BLaER1 (cell line): ENCODE measurements around the gene CRYZ.
"Not testable (repeated sequence)": the region's sequence is repeated elsewhere in the genome, so short reads cannot be mapped to it uniquely, and the experiment has no call there.

ENCODE experiments used
- H3K27ac ChIP-seq: shearing (Covaris generic); formaldehyde crosslinking; 2 replicates; pipeline ENCODE4 v1.8.1; 2022
- H3K27me3 ChIP-seq: shearing (Covaris generic); formaldehyde crosslinking; 2 replicates; pipeline ENCODE4 v1.8.1; 2022
- H3K36me3 ChIP-seq: shearing (Covaris generic); formaldehyde crosslinking; 2 replicates; pipeline ENCODE4 v1.8.1; 2022
- H3K4me1 ChIP-seq: shearing (Covaris generic); formaldehyde crosslinking; 2 replicates; pipeline ENCODE4 v1.8.1; 2022
- H3K4me2 ChIP-seq: shearing (Covaris generic); formaldehyde crosslinking; 2 replicates; pipeline ENCODE4 v1.8.1; 2022
- H3K4me3 ChIP-seq: shearing (Covaris generic); formaldehyde crosslinking; 2 replicates; pipeline ENCODE4 v1.8.1; 2022
- H3K9ac ChIP-seq: shearing (Covaris generic); formaldehyde crosslinking; 2 replicates; pipeline ENCODE4 v1.8.1; 2022
- H3K9me3 ChIP-seq: shearing (Covaris generic); formaldehyde crosslinking; 2 replicates; pipeline ENCODE4 v1.8.1; 2022
- H4K20me1 ChIP-seq: shearing (Covaris generic); formaldehyde crosslinking; 2 replicates; pipeline ENCODE4 v1.8.1; 2022
- Cebpa-rat ChIP-seq: shearing (Covaris generic); IDR thresholded peaks from 2 replicates; pipeline ENCODE4 v1.8.1; 2022

The CRYZ gene

GRCh38 chr1:74763807-74764206, 31.0 kb upstream of the CRYZ start:
- no peak for TF ChIP-seq Cebpa-rat
- no peak overlapping the region for H3K9ac ChIP-seq
- H3K4me1 ChIP-seq = no peaks in the 10 kb centered on the region
- no peaks in the 10 kb centered on the region for H3K27me3 ChIP-seq
- no peaks in the 10 kb centered on the region for H3K9me3 ChIP-seq
- H3K27ac ChIP-seq = no peak overlapping the region
- H3K36me3 ChIP-seq = peaks cover 52% of the 10 kb centered on the region
- no peak overlapping the region for H3K4me3 ChIP-seq
- H4K20me1 ChIP-seq = no peaks in the 10 kb centered on the region
- H3K4me2 ChIP-seq = no peak overlapping the region

DNA sequence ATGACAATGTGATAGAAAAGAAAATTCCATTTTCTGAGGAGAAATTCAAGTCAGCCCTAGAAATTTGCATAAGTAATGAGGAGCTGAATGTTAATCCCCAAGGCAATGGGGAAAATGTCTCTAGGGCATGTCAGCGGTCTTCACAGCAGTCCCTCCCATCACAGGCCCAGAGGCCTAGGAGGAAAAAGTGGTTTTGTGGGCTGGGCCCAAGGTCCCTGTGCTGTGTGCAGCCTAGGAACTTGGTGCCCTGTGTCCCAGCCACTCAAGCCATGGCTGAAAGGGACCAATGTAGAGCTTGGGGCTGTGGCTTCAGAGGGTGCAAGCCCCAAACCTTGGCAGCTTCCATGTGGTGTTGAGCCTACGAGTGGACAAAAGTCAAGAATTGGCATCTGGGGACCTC, 23.8 kb upstream of the CRYZ start:
- not testable (repeated sequence) for H3K27ac ChIP-seq, H3K4me1 ChIP-seq, H3K4me3 ChIP-seq, H3K4me2 ChIP-seq, H3K9ac ChIP-seq, H3K27me3 ChIP-seq, H4K20me1 ChIP-seq
- H3K9me3 ChIP-seq = peaks cover 28% of the 10 kb centered on the region
- H3K36me3 ChIP-seq = peaks cover 93% of the 10 kb centered on the region

DNA sequence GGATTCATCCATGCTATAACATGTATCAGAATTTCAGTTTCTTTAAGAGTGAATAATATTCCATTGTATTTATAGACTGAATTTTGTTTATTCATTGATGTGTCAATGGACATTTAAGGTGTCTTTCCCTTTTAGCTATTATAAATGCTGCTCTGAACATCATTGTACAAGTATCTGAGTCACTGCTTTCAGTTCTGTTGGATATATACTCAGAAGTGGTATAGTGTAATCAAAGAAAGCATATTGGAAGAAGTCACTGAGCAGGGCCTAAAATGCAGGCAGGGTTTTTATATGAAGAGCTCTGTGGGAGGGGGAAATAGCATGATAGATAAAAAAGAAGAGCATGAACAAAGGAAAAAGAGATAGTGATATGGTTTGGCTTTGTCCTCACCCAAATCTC, 22.6 kb upstream of the CRYZ start:
- Histone ChIP-seq H3K9ac (no peak overlapping the region), H3K36me3 (peaks cover 95% of the 10 kb centered on the region), H3K4me3 (no peak overlapping the region), H4K20me1 (no peaks in the 10 kb centered on the region), H3K27me3 (no peaks in the 10 kb centered on the region), H3K4me1 (no peaks in the 10 kb centered on the region), H3K4me2 (no peak overlapping the region), H3K27ac (no peak overlapping the region), H3K9me3 (peaks cover 28% of the 10 kb centered on the region)
- no peak for TF ChIP-seq Cebpa-rat

DNA sequence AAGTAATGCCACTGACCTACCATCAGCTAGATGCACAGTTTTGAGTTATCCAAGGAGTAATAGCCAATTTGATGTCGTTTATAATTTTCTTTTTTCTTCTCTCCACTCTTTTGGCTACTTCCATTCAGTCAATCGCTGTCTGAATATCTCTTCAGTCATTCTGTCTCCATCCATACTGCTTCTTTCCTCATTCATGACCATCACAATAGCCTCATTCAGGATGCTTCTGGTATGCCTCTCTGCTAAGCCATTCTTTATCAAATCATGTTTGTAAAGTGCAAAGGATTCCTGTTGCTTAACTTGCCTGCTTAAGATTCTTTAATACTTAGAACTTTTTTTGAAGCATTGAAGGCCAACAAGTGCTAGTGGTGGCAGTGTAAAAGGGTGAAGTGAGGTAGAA, 20.3 kb upstream of the CRYZ start:
- Histone ChIP-seq H3K27me3 (no peaks in the 10 kb centered on the region), H3K4me1 (no peaks in the 10 kb centered on the region), H3K9ac (no peak overlapping the region), H3K4me2 (no peak overlapping the region), H3K36me3 (peaks cover 97% of the 10 kb centered on the region), H3K4me3 (no peak overlapping the region), H4K20me1 (no peaks in the 10 kb centered on the region), H3K27ac (no peak overlapping the region), H3K9me3 (peaks cover 28% of the 10 kb centered on the region)
- no peak for TF ChIP-seq Cebpa-rat

DNA sequence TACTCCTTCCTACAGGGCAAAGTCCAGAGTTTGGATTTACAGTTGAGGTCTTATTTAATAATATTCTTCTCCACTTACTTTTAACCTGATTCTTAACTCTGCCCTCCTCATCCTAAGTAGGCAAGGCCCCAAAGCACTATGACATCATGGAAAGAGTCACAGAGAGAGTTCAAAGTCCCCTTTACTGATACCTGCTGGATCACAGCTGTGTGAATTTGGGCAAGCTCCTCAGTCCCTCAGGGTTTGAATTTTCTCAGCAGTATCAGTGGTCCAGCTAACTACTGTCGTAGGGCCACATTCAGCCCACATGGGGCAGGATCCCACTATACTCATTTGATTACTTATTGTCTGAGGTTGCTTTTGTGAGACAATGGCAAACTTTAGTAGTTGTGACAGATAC, 16.1 kb upstream of the CRYZ start:
- no peak overlapping the region for H3K4me3 ChIP-seq
- H3K4me2 ChIP-seq = no peak overlapping the region
- H4K20me1 ChIP-seq = no peaks in the 10 kb centered on the region
- peaks cover 88% of the 10 kb centered on the region for H3K36me3 ChIP-seq
- peaks cover 18% of the 10 kb centered on the region for H3K9me3 ChIP-seq
- TF ChIP-seq Cebpa-rat = no peak
- no peaks in the 10 kb centered on the region for H3K27me3 ChIP-seq
- no peak overlapping the region for H3K9ac ChIP-seq
- H3K27ac ChIP-seq = no peak overlapping the region
- no peaks in the 10 kb centered on the region for H3K4me1 ChIP-seq

- Histone ChIP-seq H3K36me3 (peaks cover 88% of the 10 kb centered on the region), H3K9me3 (peaks cover 53% of the 10 kb centered on the region)
- not testable (repeated sequence) for H3K4me2 ChIP-seq, H4K20me1 ChIP-seq, H3K27ac ChIP-seq, H3K4me3 ChIP-seq, H3K4me1 ChIP-seq, H3K9ac ChIP-seq, H3K27me3 ChIP-seq
These were observed 12.4 kb upstream of the CRYZ start for GRCh38 chr1:74745247-74745646.

DNA sequence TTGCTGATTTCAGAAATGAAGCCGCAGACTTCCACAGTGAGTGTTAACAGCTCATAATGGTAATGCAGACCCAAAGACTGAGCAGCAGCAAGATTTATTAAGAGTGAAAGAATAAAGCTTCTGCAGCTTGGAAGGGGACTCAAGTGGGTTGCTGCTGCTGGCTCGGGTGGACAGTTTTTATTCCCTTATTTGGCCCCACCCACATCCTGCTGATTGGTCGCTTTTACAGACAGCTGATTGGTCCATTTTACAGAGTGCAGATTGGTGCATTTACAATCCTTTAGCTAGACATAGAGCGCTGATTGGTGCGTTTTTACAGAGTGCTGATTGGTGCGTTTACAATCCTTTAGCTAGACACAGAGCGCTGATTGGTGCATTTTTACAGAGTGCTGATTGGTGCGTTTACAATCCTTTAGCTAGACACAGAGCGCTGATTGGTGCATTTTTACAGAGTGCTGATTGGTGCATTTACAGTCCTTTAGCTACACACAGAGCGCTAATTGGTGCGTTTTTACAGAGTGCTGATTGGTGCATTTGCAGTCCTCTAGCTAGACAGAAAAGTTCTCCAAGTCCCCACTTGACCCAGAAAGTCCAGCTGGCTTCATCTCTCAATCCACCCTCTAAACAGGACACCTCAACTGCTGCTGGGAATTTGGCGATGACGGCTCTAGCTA, 7.6 kb upstream of the CRYZ start:
- not testable (repeated sequence) for H3K4me1 ChIP-seq, H4K20me1 ChIP-seq, H3K4me2 ChIP-seq, H3K4me3 ChIP-seq, H3K9ac ChIP-seq, H3K27me3 ChIP-seq, H3K27ac ChIP-seq
- Histone ChIP-seq H3K9me3 (peaks cover 62% of the 10 kb centered on the region), H3K36me3 (peaks cover 87% of the 10 kb centered on the region)

DNA sequence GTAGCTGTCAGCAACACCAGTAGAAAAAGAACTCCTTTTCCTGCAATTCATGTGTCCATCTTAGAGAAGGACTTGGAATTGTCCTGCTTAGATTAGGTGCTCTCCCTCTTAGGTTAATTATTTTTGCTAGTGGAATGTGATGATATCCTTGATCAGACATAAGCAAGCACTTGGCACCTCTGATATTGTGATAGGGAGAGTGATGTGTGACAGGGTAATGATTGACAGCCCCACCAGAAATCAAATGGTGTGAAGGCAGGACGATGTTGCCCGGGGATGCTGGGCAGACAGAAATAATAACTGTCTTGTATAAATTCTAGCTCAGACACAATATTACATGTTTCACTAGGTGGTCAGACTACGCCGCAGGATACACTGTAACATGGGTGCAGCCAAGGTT, 4.5 kb upstream of the CRYZ start:
- peaks cover 15% of the 10 kb centered on the region for H3K4me1 ChIP-seq
- no peak for TF ChIP-seq Cebpa-rat
- H3K9me3 ChIP-seq = peaks cover 31% of the 10 kb centered on the region
- H3K27me3 ChIP-seq = no peaks in the 10 kb centered on the region
- H3K4me2 ChIP-seq = no peak overlapping the region
- H4K20me1 ChIP-seq = no peaks in the 10 kb centered on the region
- no peak overlapping the region for H3K9ac ChIP-seq
- no peak overlapping the region for H3K4me3 ChIP-seq
- H3K36me3 ChIP-seq = peaks cover 56% of the 10 kb centered on the region
- no peak overlapping the region for H3K27ac ChIP-seq

DNA sequence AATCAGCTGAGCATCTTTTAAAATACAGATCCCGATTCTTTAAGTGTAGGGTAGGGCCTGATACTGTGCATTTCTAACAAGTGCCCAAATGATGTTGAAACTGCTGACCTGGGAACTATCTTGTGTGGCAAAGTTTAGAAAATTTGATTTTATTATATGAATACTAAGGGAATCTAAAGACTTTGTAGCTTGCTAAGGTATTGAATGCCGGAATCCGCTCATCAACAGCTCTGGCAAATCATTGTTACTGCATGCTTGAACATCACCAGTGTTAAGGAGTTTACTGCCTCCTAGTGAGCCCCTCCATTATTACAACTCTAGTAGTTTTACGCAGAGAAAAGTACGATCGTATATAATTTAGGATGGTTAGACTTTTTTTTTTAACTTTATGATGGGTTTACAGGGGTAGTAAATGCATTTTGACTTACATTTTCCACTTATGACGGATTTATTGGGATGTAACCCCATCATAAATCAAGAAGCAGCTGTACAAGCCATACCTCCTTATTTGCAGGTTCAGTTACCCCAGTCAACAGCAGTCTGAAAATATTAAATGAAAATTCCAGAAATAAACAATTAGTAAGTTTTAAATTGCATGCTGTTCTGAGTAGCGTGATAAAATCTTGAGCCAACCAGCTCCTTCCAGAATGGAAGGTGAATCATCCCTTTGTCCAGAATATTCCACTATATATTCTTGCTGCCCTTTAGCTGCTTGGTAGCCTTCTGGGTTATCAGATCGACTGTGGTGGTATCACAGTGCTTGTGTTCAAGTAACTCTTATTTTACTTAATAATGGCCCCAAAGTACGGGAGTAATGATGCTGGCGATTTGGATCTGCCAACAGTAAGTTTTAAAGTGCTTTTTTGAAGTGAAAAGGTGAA, 994 bp upstream of the CRYZ start:
- H3K9me3 ChIP-seq = no peaks in the 10 kb centered on the region; the same call in 1 of the 2 replicates
- H3K4me2 ChIP-seq = peak overlapping the region; percentile 88
- no peaks in the 10 kb centered on the region for H3K27me3 ChIP-seq
- no peaks in the 10 kb centered on the region for H4K20me1 ChIP-seq
- H3K4me1 ChIP-seq = peaks cover 26% of the 10 kb centered on the region
- H3K36me3 ChIP-seq = peaks cover 22% of the 10 kb centered on the region
- no peak for TF ChIP-seq Cebpa-rat
- peak overlapping the region; percentile 85 for H3K4me3 ChIP-seq
- peak overlapping the region; percentile 92 for H3K9ac ChIP-seq
- H3K27ac ChIP-seq = peak overlapping the region; percentile 92

GRCh38 chr1:74732071-74732946, 541 bp downstream of the CRYZ start:
- not testable (repeated sequence) for H3K36me3 ChIP-seq, H4K20me1 ChIP-seq, H3K27me3 ChIP-seq, H3K9me3 ChIP-seq
- H3K9ac ChIP-seq = peak overlapping the region; percentile 92
- H3K4me1 ChIP-seq = peaks cover 26% of the 10 kb centered on the region
- H3K27ac ChIP-seq = peak overlapping the region; percentile 92
- peak overlapping the region; percentile 88 for H3K4me2 ChIP-seq
- H3K4me3 ChIP-seq = peak overlapping the region; percentile 85
